MG63 (cell line): ENCODE results near the gene PGLYRP4. TPM values are rescaled to one million over a fixed set of nuclear protein-coding genes. Genes with fewer than 3 reads are reported as not detected.
"Not testable (repeated sequence)": the region's sequence is repeated elsewhere in the genome, so short reads cannot be mapped to it uniquely, and the experiment has no call there.

Source experiments
- DNase-seq: peaks from one replicate; pipeline ENCODE4 v3.0.0-alpha.2; 2020
- H3K27me3 ChIP-seq: fragments of 250-450 bp; sonication (Bioruptor Pico); 2 replicates; pipeline ENCODE4 v1.5.1; 2020; ENCODE audit warnings: mild to moderate bottlenecking, moderate library complexity
- H3K36me3 ChIP-seq: fragments of 250-450 bp; sonication (Bioruptor Pico); 2 replicates; pipeline ENCODE4 v1.5.1; 2020; ENCODE audit warnings: mild to moderate bottlenecking, moderate library complexity
- H3K4me3 ChIP-seq: fragments of 250-450 bp; sonication (Bioruptor Pico); 2 replicates; pipeline ENCODE4 v1.5.1; 2020; ENCODE audit warnings: mild to moderate bottlenecking, moderate library complexity
- H3K9me3 ChIP-seq: fragments of 250-450 bp; sonication (Bioruptor Pico); 2 replicates; pipeline ENCODE4 v1.5.1; 2020; ENCODE audit warnings: mild to moderate bottlenecking, moderate library complexity
- total RNA-seq: library from RNA; depleted of rRNA; stranded (reverse); fragments of >200 nt; shearing (Covaris generic); gene quantifications from 2 replicates; pipeline ENCODE4 v1.2.3, GENCODE V29; 2014; ENCODE audit warnings: low replicate concordance

The PGLYRP4 gene
- total RNA-seq, 1 experiment from 2014 or later: not detected

GRCh38 chr1:153350321-153350957 is 1.8 kb upstream of the PGLYRP4 start:
- DNase-seq: no peak
- H3K36me3 ChIP-seq: no peaks in the 10 kb centered on the region
- no peaks in the 10 kb centered on the region for H3K9me3 ChIP-seq
- H3K27me3 ChIP-seq: peaks cover 51% of the 10 kb centered on the region
- no peak overlapping the region for H3K4me3 ChIP-seq

DNA sequence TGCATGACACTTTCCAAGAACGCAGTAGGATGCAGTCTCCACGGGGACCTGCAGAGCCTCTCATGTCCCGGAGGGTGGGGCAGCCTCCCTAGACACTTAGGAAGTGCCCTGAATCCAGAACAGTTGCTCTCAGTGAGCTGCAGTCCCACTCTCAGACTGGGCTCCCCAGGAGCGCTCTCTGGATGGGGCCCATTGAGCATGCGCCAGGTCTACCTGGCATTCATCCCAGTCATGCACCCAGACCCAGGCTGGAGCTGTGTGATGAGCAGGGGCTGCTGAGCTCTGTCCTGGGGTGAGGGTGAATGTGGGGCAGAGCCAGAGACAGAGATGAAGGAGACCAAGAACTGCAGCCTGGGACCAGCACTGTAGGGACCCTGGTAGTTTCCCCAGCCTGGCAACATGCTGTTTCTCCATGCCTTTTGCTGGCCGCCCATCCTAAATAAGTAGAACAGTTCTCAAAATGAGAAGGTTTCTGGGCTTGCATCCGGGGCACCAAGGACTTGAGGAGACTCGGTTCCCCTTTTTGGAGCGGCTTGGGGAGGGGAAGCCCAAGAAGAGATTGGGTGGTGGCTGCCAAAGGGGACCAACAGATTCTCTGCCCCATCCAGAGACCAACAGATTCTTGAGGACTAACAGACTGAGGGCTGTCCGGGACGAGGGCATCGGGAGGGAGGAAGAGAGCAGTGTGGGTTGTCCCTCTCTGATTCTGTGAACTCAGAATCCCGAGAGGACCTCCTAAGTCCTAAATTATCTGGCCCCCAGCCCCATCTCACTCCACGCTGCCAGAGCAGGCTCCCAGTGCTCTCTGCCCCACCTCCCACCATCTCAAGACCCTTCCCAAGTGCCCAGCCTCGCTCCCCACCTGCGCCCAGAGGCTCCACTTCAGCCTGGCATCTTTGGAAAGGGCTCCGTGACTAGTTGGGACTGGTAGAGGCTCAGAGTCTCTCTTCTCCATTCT is 1.0 kb upstream of the PGLYRP4 start:
- no peak for DNase-seq
- H3K27me3 ChIP-seq: peaks cover 51% of the 10 kb centered on the region
- no peaks in the 10 kb centered on the region for H3K9me3 ChIP-seq
- no peaks in the 10 kb centered on the region for H3K36me3 ChIP-seq
- no peak overlapping the region for H3K4me3 ChIP-seq

DNA sequence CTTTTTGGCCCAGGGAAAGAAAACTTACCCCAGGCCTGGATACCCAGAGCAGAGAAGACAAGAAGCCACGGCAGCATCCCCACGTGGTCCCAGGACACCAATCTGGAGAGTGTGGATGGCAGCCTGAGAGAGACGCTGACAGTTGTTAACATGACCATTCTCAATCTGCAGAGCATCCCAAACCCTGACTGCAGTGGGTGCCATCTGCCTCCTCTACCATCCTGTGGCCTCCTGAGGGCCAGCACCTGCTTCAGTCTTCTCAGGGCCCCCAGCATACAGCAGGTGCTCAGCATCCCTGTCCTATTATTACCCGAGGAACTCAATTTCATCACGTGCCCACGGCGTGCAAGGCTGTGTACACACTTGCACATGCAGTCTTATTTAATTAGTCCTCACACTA is 785 bp downstream of the PGLYRP4 start:
- Histone ChIP-seq H3K9me3 (no peaks in the 10 kb centered on the region), H3K4me3 (no peak overlapping the region), H3K27me3 (peaks cover 58% of the 10 kb centered on the region), H3K36me3 (no peaks in the 10 kb centered on the region)
- no peak for DNase-seq

- peaks cover 60% of the 10 kb centered on the region for H3K27me3 ChIP-seq
Observed at GRCh38 chr1:153347049-153347448, 1.6 kb downstream of the PGLYRP4 start.

DNA sequence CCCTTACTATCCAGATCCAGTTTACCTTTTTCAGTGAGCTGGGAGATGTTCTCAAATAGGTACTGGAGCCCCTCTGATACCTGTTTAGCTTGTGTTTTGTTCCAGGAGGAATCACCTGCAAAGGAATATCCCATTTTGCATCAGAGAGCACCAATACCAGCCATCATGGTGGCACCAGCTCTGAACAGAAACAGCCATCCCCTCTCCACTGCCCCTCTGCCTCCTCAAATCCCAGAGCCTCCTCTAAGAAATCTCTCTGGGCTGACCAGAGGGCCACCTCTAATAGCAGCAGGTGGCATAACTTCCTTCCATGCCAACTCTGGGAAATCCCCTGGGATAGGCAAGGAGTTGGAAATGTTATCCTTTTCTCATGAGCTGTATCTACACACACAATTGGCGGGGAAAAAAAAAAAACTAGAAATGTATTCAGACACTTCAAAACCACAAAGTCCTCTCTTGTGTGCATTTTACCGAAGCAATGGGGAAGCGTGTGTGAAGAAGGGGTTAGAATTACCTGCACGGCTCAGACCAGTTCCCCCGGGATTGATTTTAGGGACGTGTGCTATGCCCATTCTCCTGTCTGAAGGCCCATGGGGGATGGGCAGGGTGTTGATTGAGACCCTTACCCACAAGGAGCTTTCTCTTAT is 2.4 kb downstream of the PGLYRP4 start:
- Histone ChIP-seq H3K36me3 (no peaks in the 10 kb centered on the region), H3K9me3 (no peaks in the 10 kb centered on the region), H3K4me3 (no peak overlapping the region), H3K27me3 (peaks cover 52% of the 10 kb centered on the region)
- DNase-seq: no peak

More at GRCh38 chr1:153347049-153347448, 1.6 kb downstream of the PGLYRP4 start:
- not testable (repeated sequence) for H3K4me3 ChIP-seq, DNase-seq, H3K36me3 ChIP-seq, H3K9me3 ChIP-seq

- DNase-seq: no peak
- H3K9me3 ChIP-seq: no peaks in the 10 kb centered on the region
- no peaks in the 10 kb centered on the region for H3K36me3 ChIP-seq
- no peak overlapping the region for H3K4me3 ChIP-seq
- H3K27me3 ChIP-seq: peaks cover 49% of the 10 kb centered on the region
Observed at GRCh38 chr1:153345187-153346076, 3.2 kb downstream of the PGLYRP4 start.

DNA sequence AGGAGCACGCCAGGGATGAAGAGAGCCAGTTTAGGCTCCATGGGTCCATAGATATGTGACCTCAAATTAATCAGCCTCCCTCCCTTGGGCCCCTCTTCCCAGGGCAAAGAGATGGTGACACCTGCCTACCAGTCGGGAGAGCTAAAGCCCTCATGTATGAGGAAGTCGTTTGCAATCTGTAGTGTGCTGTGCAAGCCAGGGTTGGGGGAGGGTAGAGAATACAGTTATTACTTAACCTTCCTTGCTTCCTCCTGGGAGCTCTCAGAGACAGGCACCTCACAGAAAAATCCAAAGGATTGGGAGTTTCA is 4.0 kb downstream of the PGLYRP4 start:
- no peak for DNase-seq
- peaks cover 48% of the 10 kb centered on the region for H3K27me3 ChIP-seq
- no peaks in the 10 kb centered on the region for H3K36me3 ChIP-seq
- no peak overlapping the region for H3K4me3 ChIP-seq
- H3K9me3 ChIP-seq: peaks cover 2% of the 10 kb centered on the region; the same call in 1 of the 2 replicates

GRCh38 chr1:153343811-153344717 is 4.6 kb downstream of the PGLYRP4 start:
- peaks cover 44% of the 10 kb centered on the region for H3K27me3 ChIP-seq
- no peak for DNase-seq
- H3K9me3 ChIP-seq: peaks cover 2% of the 10 kb centered on the region; the same call in 1 of the 2 replicates
- H3K4me3 ChIP-seq: no peak overlapping the region
- H3K36me3 ChIP-seq: no peaks in the 10 kb centered on the region

DNA sequence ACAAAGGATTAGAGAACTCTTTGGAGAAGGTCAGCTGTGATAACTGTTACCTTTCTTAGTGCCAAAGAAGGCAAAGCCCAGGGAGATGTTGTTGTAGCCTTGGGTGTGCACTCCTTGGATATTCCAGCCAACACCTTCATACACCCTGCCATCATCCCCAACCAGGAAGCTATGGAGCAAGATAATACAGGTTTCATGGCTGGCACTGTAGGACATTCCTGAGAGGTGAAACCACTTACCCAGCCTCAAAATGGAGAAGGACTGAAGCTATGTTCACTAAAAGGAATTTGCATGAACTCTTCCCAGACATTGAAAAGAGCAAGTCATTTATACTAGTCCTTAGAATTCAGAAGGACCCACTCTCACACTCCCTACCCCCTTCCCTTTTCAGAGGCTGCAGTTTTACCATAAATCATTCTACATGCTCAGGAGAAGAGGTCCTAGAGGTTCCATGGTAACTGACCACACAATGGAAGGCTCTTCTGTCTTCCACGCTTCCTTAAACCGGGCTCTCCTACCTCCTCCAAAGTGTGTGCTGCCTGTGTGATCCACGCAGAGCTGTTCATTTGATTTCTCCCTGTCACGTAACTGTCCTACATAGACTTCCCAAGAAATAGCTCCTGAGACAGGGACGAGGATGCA is 5.5 kb downstream of the PGLYRP4 start:
- no peak for DNase-seq
- Histone ChIP-seq H3K9me3 (peaks cover 2% of the 10 kb centered on the region; the same call in 1 of the 2 replicates), H3K27me3 (peaks cover 39% of the 10 kb centered on the region), H3K36me3 (no peaks in the 10 kb centered on the region), H3K4me3 (no peak overlapping the region)

DNA sequence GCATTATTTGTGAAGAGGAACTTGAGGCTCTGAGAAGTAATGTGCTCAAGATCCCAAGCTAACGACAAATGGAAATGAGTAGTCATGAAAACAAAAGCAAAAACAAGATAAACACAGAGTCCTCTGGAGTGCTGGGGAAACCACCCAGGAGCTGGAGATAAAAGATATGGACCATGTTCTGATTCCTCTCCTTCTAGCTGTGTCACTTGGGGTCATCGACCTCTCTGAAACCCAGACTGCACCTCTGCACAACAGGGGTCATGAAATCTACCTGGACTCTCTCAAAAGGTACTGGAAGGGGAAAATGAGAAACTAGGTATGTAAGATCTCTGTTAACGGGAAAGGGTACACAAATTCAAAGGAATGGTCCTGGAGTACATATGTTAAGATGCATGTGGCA is 6.5 kb downstream of the PGLYRP4 start:
- Histone ChIP-seq H3K27me3 (peaks cover 32% of the 10 kb centered on the region), H3K9me3 (peaks cover 2% of the 10 kb centered on the region; the same call in 1 of the 2 replicates), H3K36me3 (no peaks in the 10 kb centered on the region), H3K4me3 (no peak overlapping the region)
- DNase-seq: no peak

DNA sequence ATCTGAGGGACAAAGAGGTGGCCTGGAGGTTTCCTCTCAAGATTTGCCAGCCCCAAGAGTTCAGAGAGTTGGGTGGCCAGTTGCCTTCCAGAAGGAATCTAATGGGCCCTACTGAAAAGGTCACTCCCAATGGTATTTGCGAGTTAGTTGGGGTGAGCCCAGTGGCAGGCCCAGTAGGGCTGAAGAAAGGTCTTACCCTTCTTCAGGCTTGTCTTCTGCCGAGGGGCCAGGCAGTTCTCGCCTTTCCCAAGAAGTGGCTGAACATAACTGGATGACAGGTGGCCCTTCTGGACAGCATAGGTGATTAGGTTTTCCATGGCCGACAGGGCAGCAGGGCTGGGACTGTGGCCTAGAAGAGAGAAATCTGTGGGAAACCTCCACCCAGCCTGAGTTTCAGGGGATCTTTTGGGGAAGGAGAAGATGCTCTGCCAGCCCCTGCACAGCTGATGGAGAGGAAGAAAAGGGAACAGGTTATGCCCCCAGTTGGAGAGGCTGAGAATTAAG is 7.2 kb downstream of the PGLYRP4 start:
- no peaks in the 10 kb centered on the region for H3K36me3 ChIP-seq

GRCh38 chr1:153340356-153340755 is 8.3 kb downstream of the PGLYRP4 start:
- Histone ChIP-seq H3K4me3 (no peak overlapping the region), H3K9me3 (peaks cover 2% of the 10 kb centered on the region; the same call in 1 of the 2 replicates), H3K27me3 (peaks cover 25% of the 10 kb centered on the region), H3K36me3 (no peaks in the 10 kb centered on the region)
- DNase-seq: no peak

More for the DNA sequence above, 7.2 kb downstream of the PGLYRP4 start:
- H3K4me3 ChIP-seq: no peak overlapping the region
- DNase-seq: no peak
- H3K27me3 ChIP-seq: peaks cover 29% of the 10 kb centered on the region
- peaks cover 2% of the 10 kb centered on the region; the same call in 1 of the 2 replicates for H3K9me3 ChIP-seq

GRCh38 chr1:153339802-153340201 is 8.8 kb downstream of the PGLYRP4 start:
- H3K27me3 ChIP-seq: peaks cover 25% of the 10 kb centered on the region; the same call in 1 of the 2 replicates
- peaks cover 2% of the 10 kb centered on the region; the same call in 1 of the 2 replicates for H3K9me3 ChIP-seq
- no peak overlapping the region for H3K4me3 ChIP-seq
- H3K36me3 ChIP-seq: no peaks in the 10 kb centered on the region
- DNase-seq: no peak

DNA sequence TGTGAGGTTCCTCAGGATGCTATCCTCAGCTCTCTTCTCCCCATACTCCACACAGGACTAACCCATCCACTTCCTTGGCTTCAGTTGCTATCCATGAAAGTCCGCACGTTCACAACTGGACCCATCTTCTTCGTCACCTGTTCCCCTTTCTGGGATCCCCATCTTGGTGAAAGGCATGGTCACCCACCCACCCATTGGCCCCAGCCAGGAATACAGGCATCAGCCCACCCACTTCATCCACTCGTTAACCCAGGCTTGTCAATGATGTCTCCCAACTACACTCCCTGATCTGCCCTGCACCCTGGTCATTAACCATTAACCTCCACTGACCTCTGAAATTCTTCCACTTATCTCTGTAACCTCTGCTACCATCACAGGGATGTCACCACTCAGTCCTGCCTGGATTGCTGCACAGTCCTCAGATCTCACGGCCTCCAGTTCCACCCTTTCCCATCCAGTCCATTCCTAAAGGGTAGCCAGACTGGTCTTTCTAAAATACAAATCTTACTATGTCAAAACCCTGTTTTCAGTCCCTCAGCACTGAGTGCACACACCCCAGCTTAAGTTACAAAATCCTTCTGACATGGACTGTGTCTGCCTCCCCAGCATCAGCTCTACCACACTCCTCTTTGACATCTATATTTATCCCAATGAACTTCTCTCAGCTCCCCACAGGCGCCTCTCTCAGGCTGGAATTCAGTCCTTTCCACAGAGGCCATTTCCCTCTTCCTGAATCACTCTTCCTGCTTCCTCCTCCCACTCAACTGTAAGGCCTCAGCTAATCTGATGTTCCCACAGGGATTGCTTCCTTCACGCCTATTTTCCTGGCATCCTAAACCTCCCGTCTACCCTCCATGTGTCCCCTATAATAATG is 10.4 kb downstream of the PGLYRP4 start:
- no peak for DNase-seq
- H3K36me3 ChIP-seq: no peaks in the 10 kb centered on the region
- H3K9me3 ChIP-seq: peaks cover 2% of the 10 kb centered on the region; the same call in 1 of the 2 replicates
- H3K27me3 ChIP-seq: peaks cover 21% of the 10 kb centered on the region; the same call in 1 of the 2 replicates
- no peak overlapping the region for H3K4me3 ChIP-seq
